ENCODE measurements around the gene TOMM5.

TOMM5 gene

GRCh38 chr9:37596504-37596903 is 4.1 kb upstream of the TOMM5 start:
- Histone ChIP-seq H3K9me3 (ENCODE audit: severe bottlenecking) (no peaks in the 10 kb centered on the region), H3K27me3 (ENCODE audit: insufficient read depth, low read depth, severe bottlenecking) (no peaks in the 10 kb centered on the region), H3K4me3 (ENCODE audit: low read depth, low read length) (no peak overlapping the region), H3K36me3 (peaks cover 2% of the 10 kb centered on the region; the same call in 1 of the 2 replicates), H3K27ac (no peak overlapping the region)
- DNase-seq: no peak
- TF ChIP-seq CTCF (IDR thresholded peaks at IDR 0.05; ENCODE audit: low read depth, low read length): no peak

DNA sequence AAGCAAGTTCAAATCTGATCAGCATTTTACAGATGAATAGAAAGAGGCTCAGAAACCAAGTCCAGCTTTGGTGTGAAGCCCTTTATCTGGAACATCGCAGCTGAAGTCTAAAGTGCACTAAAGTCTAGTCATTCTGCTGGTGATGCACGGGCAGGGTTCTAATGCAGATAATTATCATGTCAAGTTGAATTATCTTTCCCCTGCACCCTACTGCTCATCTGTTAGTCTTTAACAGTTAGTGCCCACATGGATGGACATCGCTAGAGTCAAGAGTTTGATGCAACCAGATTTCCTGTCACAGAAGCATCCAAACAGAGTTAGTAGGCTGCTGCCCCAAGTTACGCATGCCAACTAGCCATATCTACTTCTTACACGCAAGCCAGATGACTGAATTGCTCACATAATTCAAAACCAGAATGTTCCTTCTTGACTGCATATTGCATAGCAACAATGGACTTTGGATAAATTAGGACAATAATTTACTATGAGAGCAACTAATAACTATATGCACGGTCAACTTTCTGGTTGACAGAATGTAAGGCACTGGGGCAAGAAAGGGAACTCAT is 1.6 kb upstream of the TOMM5 start:
- no peak overlapping the region for H3K27ac ChIP-seq
- no peaks in the 10 kb centered on the region for H3K9me3 ChIP-seq (ENCODE audit: severe bottlenecking)
- H3K4me3 ChIP-seq (ENCODE audit: low read depth, low read length): no peak overlapping the region
- DNase-seq: no peak
- H3K27me3 ChIP-seq (ENCODE audit: insufficient read depth, low read depth, severe bottlenecking): no peaks in the 10 kb centered on the region
- no peak for TF ChIP-seq CTCF (IDR thresholded peaks at IDR 0.05; ENCODE audit: low read depth, low read length)
- peaks cover 26% of the 10 kb centered on the region for H3K36me3 ChIP-seq

GRCh38 chr9:37587521-37587920 is 4.9 kb downstream of the TOMM5 start:
- Histone ChIP-seq H3K9me3 (ENCODE audit: severe bottlenecking) (no peaks in the 10 kb centered on the region), H3K4me3 (ENCODE audit: low read depth, low read length) (no peak overlapping the region), H3K27ac (no peak overlapping the region), H3K36me3 (peaks cover 91% of the 10 kb centered on the region), H3K27me3 (ENCODE audit: insufficient read depth, low read depth, severe bottlenecking) (no peaks in the 10 kb centered on the region)
- TF ChIP-seq CTCF (IDR thresholded peaks at IDR 0.05; ENCODE audit: low read depth, low read length): no peak
- DNase-seq: no peak

DNA sequence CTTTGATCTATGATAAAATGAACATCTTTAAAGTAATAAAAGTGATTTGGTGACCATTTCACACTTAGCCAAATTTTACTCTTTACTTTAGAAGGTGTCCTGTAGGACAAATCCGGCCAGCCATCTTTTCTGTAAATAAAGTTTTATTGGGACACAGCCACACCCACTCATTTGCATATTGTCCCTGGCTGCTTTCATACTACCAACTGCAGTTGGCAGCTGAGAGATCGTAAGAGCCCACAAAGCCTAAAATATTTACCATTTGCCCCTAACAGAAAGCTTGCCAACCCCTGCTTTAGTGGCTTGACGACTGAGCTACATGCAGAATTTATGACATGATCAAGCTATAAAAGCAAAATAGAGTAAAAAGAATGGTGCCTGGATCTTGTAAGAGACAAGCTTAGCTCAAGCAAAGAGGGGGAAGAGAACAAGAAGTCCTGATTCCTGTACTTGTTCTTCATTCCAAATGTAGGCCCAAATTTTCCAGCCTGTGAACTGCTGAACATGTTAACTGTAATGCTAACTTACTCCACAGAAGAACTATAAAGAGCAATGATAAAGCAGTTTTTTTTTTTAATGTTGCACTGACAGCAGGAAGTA is 8.8 kb downstream of the TOMM5 start:
- Histone ChIP-seq H3K36me3 (peaks cover 85% of the 10 kb centered on the region), H3K9me3 (ENCODE audit: severe bottlenecking) (no peaks in the 10 kb centered on the region), H3K4me3 (ENCODE audit: low read depth, low read length) (no peak overlapping the region), H3K27me3 (ENCODE audit: insufficient read depth, low read depth, severe bottlenecking) (no peaks in the 10 kb centered on the region), H3K27ac (no peak overlapping the region)
- DNase-seq: no peak
- no peak for TF ChIP-seq CTCF (IDR thresholded peaks at IDR 0.05; ENCODE audit: low read depth, low read length)

- peak; percentile 40 for TF ChIP-seq CTCF (IDR thresholded peaks at IDR 0.05; ENCODE audit: low read depth, low read length)
- no peak overlapping the region for H3K27ac ChIP-seq
Measured at GRCh38 chr9:37582548-37583157, 9.7 kb downstream of the TOMM5 start.

More at GRCh38 chr9:37582548-37583157, 9.7 kb downstream of the TOMM5 start:
- DNase-seq: no peak
- Histone ChIP-seq H3K36me3 (peaks cover 78% of the 10 kb centered on the region), H3K27me3 (ENCODE audit: insufficient read depth, low read depth, severe bottlenecking) (no peaks in the 10 kb centered on the region), H3K4me3 (ENCODE audit: low read depth, low read length) (no peak overlapping the region), H3K9me3 (ENCODE audit: severe bottlenecking) (no peaks in the 10 kb centered on the region)
